Measurements from ENCODE around the gene LHX5. TPM values are rescaled to one million over a fixed set of nuclear protein-coding genes. Genes with fewer than 3 reads are reported as not detected.

Gene LHX5
- polyA plus RNA-seq, 3 donors, result not detected

- no peaks in the 10 kb centered on the region for H3K9me3 Mint-ChIP-seq
- no peak for TF ChIP-seq CTCF (IDR thresholded peaks at IDR 0.05)
- intact Hi-C loops (cut with micrococcal nuclease), result loop anchor here (10.0 kb wide), 1 partner anchor 220 kb away; no protein-coding TSS in a partner anchor
- Histone ChIP-seq H3K27ac (ENCODE audit: low read depth in 1 of 2, low read length in 2 of 2) (no peak overlapping the region), H2AFZ (ENCODE audit: insufficient read depth, low read depth, low read length, poor library complexity, severe bottlenecking) (no peak overlapping the region), H3K9me3 (replicated peaks in 1 of 2; ENCODE audit: control insufficient read depth in 1 of 2, insufficient read depth in 1 of 2, low read length in 2 of 2) (no peaks in the 10 kb centered on the region), H3K9ac (ENCODE audit: insufficient read depth, low read length, poor library complexity, severe bottlenecking) (no peak overlapping the region), H3K4me1 (ENCODE audit: control insufficient read depth in 1 of 2, insufficient read depth in 2 of 2, low read length in 2 of 2) (peaks cover 20 to 29% of the 10 kb centered on the region in 2 donors), H4K20me1 (ENCODE audit: insufficient read depth, low read length) (no peaks in the 10 kb centered on the region), H3K27me3 (ENCODE audit: control insufficient read depth in 2 of 2, insufficient read depth in 2 of 2, low read length in 2 of 2) (no peaks in the 10 kb centered on the region), H3K36me3 (replicated peaks in 1 of 2; ENCODE audit: control insufficient read depth in 1 of 2, insufficient read depth in 2 of 2, low read length in 2 of 2) (no peaks in the 10 kb centered on the region), H3K79me2 (ENCODE audit: insufficient read depth, low read length) (no peaks in the 10 kb centered on the region), H3K4me2 (replicated peaks; ENCODE audit: extremely low read depth, low read length, poor library complexity, severe bottlenecking) (no peak overlapping the region), H3K4me3 (replicated peaks in 1 of 3; ENCODE audit: low read depth in 2 of 3, low read length in 3 of 3) (no peak overlapping the region)
- peaks cover 0 to 3% of the 10 kb centered on the region in 2 donors for H3K36me3 Mint-ChIP-seq
- peak overlapping the region in 5 of 7 donors; percentile 3 to 98 (median 52) for H3K27ac Mint-ChIP-seq
- H3K4me1 Mint-ChIP-seq, result peaks cover 37% of the 10 kb centered on the region
- DNase-seq, result no peak
- H3K4me3 Mint-ChIP-seq, result no peak overlapping the region
- H3K27me3 Mint-ChIP-seq (ENCODE audit: low read depth in 3 of 3), result no peaks in the 10 kb centered on the region
- WGBS (ENCODE audit: insufficient coverage), result no CpG with 5 or more reads among the region's 1 CpG
Measured at GRCh38 chr12:113424456-113424855, 47.2 kb downstream of the LHX5 start.

GRCh38 chr12:113422886-113423669, 48.6 kb downstream of the LHX5 start:
- Mint-ChIP-seq H3K4me3 (peak overlapping the region; percentile 92 to 98), H3K4me1 (peaks cover 48% of the 10 kb centered on the region), H3K27me3 (ENCODE audit: low read depth in 3 of 3) (no peaks in the 10 kb centered on the region), H3K27ac (peak overlapping the region; percentile 95 to 99 (median 98)), H3K36me3 (peaks cover 0 to 3% of the 10 kb centered on the region in 2 donors), H3K9me3 (no peaks in the 10 kb centered on the region)
- H3K79me2 ChIP-seq (ENCODE audit: insufficient read depth, low read length), result no peaks in the 10 kb centered on the region
- WGBS (ENCODE audit: insufficient coverage), result 96% methylated on average over 3 of the region's 6 CpGs
- peak overlapping the region; percentile 83 to 88 for H3K27ac ChIP-seq (ENCODE audit: low read depth in 1 of 2, low read length in 2 of 2)
- no peaks in the 10 kb centered on the region for H3K36me3 ChIP-seq (replicated peaks in 1 of 2; ENCODE audit: control insufficient read depth in 1 of 2, insufficient read depth in 2 of 2, low read length in 2 of 2)
- H3K4me1 ChIP-seq (ENCODE audit: control insufficient read depth in 1 of 2, insufficient read depth in 2 of 2, low read length in 2 of 2), result peaks cover 26 to 40% of the 10 kb centered on the region in 2 donors
- H3K9me3 ChIP-seq (replicated peaks in 1 of 2; ENCODE audit: control insufficient read depth in 1 of 2, insufficient read depth in 1 of 2, low read length in 2 of 2), result no peaks in the 10 kb centered on the region
- H3K27me3 ChIP-seq (ENCODE audit: control insufficient read depth in 2 of 2, insufficient read depth in 2 of 2, low read length in 2 of 2), result no peaks in the 10 kb centered on the region
- H3K4me3 ChIP-seq (replicated peaks in 1 of 3; ENCODE audit: low read depth in 2 of 3, low read length in 3 of 3), result peak overlapping the region; percentile 16 to 72 (median 41)
- no peaks in the 10 kb centered on the region for H4K20me1 ChIP-seq (ENCODE audit: insufficient read depth, low read length)
- no peak for TF ChIP-seq CTCF (IDR thresholded peaks at IDR 0.05)
- no peak for DNase-seq
- peak overlapping the region; percentile 54 for H2AFZ ChIP-seq (ENCODE audit: insufficient read depth, low read depth, low read length, poor library complexity, severe bottlenecking)
- intact Hi-C loops (cut with micrococcal nuclease), result loop anchor here (10.0 kb wide), 1 partner anchor 218 kb away; no protein-coding TSS in a partner anchor
- H3K4me2 ChIP-seq (replicated peaks; ENCODE audit: extremely low read depth, low read length, poor library complexity, severe bottlenecking), result peak overlapping the region; percentile 76
- peak overlapping the region; percentile 67 for H3K9ac ChIP-seq (ENCODE audit: insufficient read depth, low read length, poor library complexity, severe bottlenecking)
